ENCODE data around the gene AP2S1.
A peak's percentile ranks its signal among the peaks of the same experiment; 100 is the strongest.

DNA sequence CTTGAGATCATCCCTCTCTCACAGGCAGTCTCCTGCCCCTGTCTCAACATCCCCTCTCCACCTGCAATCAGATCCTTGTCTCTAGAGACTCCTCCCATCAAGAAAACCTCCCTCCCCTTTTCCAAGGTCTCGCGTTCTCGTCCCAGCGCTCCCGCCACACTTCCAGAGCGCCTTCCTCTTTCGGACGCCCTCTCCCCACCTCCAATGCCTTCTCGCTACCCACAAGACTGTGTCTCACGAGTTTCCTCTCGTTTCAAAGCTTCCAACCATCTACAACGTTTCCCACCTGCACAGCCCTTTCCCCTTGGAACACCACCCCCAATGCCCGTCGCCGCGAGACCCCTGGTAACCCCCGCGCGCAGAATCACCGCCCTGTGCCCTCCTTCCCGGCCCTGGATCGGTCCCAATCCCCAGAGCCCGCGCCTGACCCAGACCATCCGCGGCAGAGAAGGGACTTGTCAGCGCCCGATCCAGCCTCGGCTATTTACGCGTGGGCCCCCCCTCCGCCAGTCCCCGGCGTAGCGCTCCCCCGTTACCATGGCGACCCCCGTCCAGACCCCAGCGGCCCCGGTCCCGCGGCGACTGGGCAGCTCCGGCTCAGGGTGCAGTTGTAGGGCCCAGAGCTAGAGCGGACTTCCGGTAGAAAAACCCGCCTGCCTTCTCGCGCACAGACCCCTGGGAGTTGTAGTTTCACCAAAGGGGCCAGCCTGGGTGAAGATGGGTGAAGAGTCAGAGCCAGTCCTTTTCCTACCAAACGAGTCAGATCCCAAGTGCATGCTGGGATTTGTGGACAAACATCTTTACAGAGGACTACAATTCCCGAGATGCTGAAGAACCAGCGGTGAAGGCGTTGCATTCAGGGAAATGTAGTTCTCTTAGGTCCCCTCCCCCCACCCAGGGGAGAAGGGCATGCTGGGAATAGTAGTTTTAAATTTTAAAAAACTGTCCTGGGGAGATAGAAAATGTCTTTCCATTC, at the start of gene AP2S1:
- TF ChIP-seq POLR2A (IDR thresholded peaks at IDR 0.05; ENCODE audit: low read depth, low read length) (peak; percentile 85; the same call in 1 of the 2 replicates), POLR2AphosphoS5 (IDR thresholded peaks at IDR 0.05; ENCODE audit: low read depth, low read length) (peak; percentile 52; the same call in 1 of the 2 replicates), TAF1 (IDR thresholded peaks at IDR 0.05; ENCODE audit: borderline replicate concordance, low read depth, low read length) (peak; percentile 62)
